Activated CD8-positive, alpha-beta T cell treated with anti-CD3 and anti-CD28 coated beads, Interleukin-2, amount 10 ng/mL, durations not matched to agents 7 days and 5 days (primary cell): ENCODE measurements around the gene CARD10. TPM values are rescaled to one million over a fixed set of nuclear protein-coding genes. Genes with fewer than 3 reads are reported as not detected.
A peak's percentile ranks its signal among the peaks of the same experiment; 100 is the strongest.

Source experiments
- ATAC-seq: fragments of 150-1000 bp; cut with Tn5 transposase; one replicate; pipeline ENCODE4 v1.10.0; 2021; ENCODE audit warnings: moderate library complexity
- CTCF ChIA-PET: fragments of 350-600 bp; sonication (Branson Sonifier 250); formaldehyde crosslinking; loops from one replicate; lab custom pipeline; 2021; ENCODE audit warnings: antibody characterized with exemption; lab: Charles Lee
- POLR2A ChIA-PET: fragments of 350-600 bp; sonication (Branson Sonifier 250); formaldehyde crosslinking; loops from one replicate; lab custom pipeline; 2021; ENCODE audit warnings: antibody characterized with exemption; lab: Charles Lee
- DNase-seq: peaks from one replicate; pipeline ENCODE4 v3.0.0-alpha.2; 2020
- H3K27ac Mint-ChIP-seq: one replicate; pipeline ENCODE4 v1.8.0; 2021; ENCODE audit warnings: mild to moderate bottlenecking, mixed read lengths
- H3K27me3 Mint-ChIP-seq: one replicate; pipeline ENCODE4 v1.8.0; 2021; ENCODE audit warnings: low read depth, mixed read lengths
- H3K36me3 Mint-ChIP-seq: one replicate; pipeline ENCODE4 v1.8.0; 2021; ENCODE audit warnings: low read depth, mixed read lengths
- H3K4me1 Mint-ChIP-seq: one replicate; pipeline ENCODE4 v1.8.0; 2021; ENCODE audit warnings: low read depth, mixed read lengths
- H3K4me3 Mint-ChIP-seq: one replicate; pipeline ENCODE4 v1.8.0; 2021; ENCODE audit warnings: mild to moderate bottlenecking, mixed read lengths
- H3K9me3 Mint-ChIP-seq: one replicate; pipeline ENCODE4 v1.8.0; 2022; ENCODE audit warnings: mixed read lengths; ENCODE audit not compliant: insufficient read depth
- total RNA-seq, 2 experiments: library from RNA; stranded (reverse); gene quantifications; one replicate each; pipeline ENCODE4 v1.2.3, GENCODE V29; 2021

CARD10 gene
- total RNA-seq, 2 experiments from 2014 or later, result 0.31 TPM; not detected in 1

DNA sequence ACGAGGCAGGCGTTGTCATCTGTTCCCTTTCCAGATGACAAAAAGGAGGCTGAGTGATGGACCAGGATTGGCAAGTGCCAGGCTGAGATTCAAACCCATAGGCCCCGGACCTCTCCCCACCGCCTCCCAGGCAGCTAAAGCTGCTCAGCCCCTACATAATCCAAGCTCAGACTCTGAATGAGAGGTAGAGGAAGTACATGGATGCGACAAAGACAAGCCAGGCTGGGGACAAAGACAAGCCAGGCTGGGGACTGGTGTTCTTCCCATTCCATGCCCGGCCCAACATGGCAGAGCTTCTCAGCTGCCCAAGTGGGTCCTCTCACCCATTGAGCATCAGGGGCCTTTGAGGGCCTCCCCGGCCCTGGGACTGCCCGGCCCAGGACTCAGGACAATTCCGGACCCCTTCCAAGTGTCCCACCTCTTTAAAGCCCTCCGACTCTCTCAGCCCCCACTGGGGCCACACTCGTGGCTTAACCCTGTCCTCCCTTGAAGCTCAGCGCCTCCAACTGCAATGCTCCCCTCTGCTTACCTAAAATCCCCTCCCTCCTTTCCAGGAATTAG lies 37.8 kb downstream of the CARD10 start:
- ChIA-PET POLR2A (no interaction called here), CTCF (interaction anchor here (1.2 to 1.3 kb wide), 2 partner anchors 9 to 359 kb away, joined by 3 to 5 read pairs; no protein-coding TSS in a partner anchor)
- ATAC-seq (no peak), DNase-seq (no peak)
- no peaks in the 10 kb centered on the region for H3K9me3 Mint-ChIP-seq
- peaks cover 41% of the 10 kb centered on the region for H3K4me1 Mint-ChIP-seq
- peak overlapping the region; percentile 28 for H3K4me3 Mint-ChIP-seq
- H3K27me3 Mint-ChIP-seq, result no peaks in the 10 kb centered on the region
- peaks cover 68% of the 10 kb centered on the region for H3K36me3 Mint-ChIP-seq
- peak overlapping the region; percentile 97 for H3K27ac Mint-ChIP-seq

- Mint-ChIP-seq H3K27me3 (no peaks in the 10 kb centered on the region), H3K36me3 (peaks cover 73% of the 10 kb centered on the region)
- CTCF ChIA-PET, result interaction anchor here (1.3 kb wide), 1 partner anchor 8 kb away, joined by 5 read pairs; no protein-coding TSS in a partner anchor
Observed at GRCh38 chr22:37480387-37481346, 38.5 kb downstream of the CARD10 start.

DNA sequence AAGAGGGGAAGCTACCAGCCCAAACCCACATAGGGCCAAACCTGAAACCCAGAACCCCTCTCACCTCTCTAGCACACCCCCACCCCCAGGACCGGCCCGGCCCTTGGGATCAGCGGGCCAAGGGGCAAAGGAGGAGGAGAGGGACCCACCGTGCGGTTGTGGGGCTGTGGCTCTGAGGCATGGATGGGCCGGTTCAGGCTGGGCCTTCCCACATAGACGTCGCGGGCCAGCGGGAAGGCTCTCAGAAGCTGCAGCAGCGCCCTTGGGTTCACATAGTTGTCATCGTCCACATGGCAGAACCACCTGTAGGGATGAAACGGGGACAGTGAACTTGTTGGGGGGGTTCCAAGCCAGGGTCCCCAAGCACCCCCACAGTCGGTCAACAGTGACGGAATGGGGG lies 40.0 kb downstream of the CARD10 start:
- Mint-ChIP-seq H3K27me3 (no peaks in the 10 kb centered on the region), H3K4me1 (peaks cover 48% of the 10 kb centered on the region), H3K36me3 (peaks cover 69% of the 10 kb centered on the region), H3K27ac (no peak overlapping the region), H3K9me3 (no peaks in the 10 kb centered on the region), H3K4me3 (no peak overlapping the region)
- ATAC-seq, result no peak
- POLR2A ChIA-PET, result interaction anchor here (0.6 kb wide), 1 partner anchor 165 kb away, joined by 3 read pairs; no protein-coding TSS in a partner anchor
- CTCF ChIA-PET, result interaction anchor here (0.7 kb wide), 1 partner anchor 534 kb away, joined by 3 read pairs; no protein-coding TSS in a partner anchor
- DNase-seq, result no peak

More at GRCh38 chr22:37480387-37481346, 38.5 kb downstream of the CARD10 start:
- POLR2A ChIA-PET, result no interaction called here
- H3K27ac Mint-ChIP-seq, result peak overlapping the region; percentile 9
- DNase-seq, result no peak
- H3K9me3 Mint-ChIP-seq, result no peaks in the 10 kb centered on the region
- ATAC-seq, result no peak
- peaks cover 44% of the 10 kb centered on the region for H3K4me1 Mint-ChIP-seq
- H3K4me3 Mint-ChIP-seq, result no peak overlapping the region

DNA sequence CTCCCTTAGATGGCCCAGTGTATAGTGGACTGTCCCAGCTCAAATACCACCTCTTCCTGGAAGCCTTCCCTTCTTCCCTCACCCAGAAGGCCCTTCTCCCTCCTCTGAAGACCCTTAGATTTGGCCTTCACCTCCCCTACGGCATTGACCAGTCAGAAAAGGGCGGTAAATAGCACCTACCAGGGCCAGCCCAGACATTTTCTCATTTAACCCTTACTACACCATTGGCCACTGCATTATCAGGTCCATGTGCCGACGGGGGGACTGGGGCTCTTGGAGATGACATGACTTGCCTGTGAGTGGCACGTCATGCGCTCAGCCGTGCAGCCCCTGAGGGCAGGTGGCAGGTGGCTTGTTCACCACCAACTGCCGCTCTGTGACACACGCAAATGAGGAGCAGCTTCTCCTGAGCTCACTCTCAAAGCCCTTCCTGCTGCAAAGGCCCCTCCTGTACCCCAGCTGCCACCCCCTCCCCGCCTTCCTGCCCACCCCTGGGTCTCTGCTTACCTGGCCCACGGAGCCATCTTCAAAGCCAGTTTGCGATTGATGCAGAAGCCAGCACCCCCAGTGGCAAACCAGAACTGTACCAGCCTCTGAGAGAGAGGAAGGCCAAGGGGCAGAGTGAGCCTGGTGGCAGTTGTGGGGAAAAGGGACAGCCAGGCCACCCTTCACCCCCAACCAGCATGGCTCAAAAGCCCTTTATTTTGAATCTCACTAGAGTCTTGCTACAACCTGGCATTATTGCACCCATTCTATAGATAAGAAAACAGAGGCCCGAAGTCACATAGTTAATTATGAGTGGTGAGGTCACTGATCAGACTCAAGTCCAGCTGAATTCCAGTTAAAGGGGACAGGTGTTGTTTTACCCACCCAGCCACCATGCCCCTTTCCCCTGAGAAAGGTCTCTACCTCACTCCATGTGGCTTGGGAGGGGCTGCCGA lies 42.6 kb downstream of the CARD10 start:
- ATAC-seq, result no peak

GRCh38 chr22:37474447-37475090 lies 44.6 kb downstream of the CARD10 start:
- DNase-seq (no peak), ATAC-seq (no peak)
- ChIA-PET CTCF (interaction anchor here (0.9 kb wide), 1 partner anchor 11 kb away, joined by 3 read pairs; the partner anchor contains the start of gene MFNG), POLR2A (no interaction called here)
- Mint-ChIP-seq H3K27ac (no peak overlapping the region), H3K4me3 (no peak overlapping the region), H3K27me3 (no peaks in the 10 kb centered on the region), H3K9me3 (no peaks in the 10 kb centered on the region), H3K4me1 (peaks cover 22% of the 10 kb centered on the region), H3K36me3 (peaks cover 58% of the 10 kb centered on the region)

More for the DNA sequence above, 42.6 kb downstream of the CARD10 start:
- CTCF ChIA-PET, result interaction anchor here (0.6 kb wide), 1 partner anchor 19 kb away, joined by 4 read pairs; no protein-coding TSS in a partner anchor
- Mint-ChIP-seq H3K27ac (peak overlapping the region; percentile 49), H3K4me3 (no peak overlapping the region), H3K4me1 (peaks cover 30% of the 10 kb centered on the region), H3K36me3 (peaks cover 56% of the 10 kb centered on the region), H3K27me3 (no peaks in the 10 kb centered on the region), H3K9me3 (no peaks in the 10 kb centered on the region)
- no peak for DNase-seq
- POLR2A ChIA-PET, result interaction anchor here (1.0 kb wide), 1 partner anchor 9 kb away, joined by 3 read pairs; no protein-coding TSS in a partner anchor

DNA sequence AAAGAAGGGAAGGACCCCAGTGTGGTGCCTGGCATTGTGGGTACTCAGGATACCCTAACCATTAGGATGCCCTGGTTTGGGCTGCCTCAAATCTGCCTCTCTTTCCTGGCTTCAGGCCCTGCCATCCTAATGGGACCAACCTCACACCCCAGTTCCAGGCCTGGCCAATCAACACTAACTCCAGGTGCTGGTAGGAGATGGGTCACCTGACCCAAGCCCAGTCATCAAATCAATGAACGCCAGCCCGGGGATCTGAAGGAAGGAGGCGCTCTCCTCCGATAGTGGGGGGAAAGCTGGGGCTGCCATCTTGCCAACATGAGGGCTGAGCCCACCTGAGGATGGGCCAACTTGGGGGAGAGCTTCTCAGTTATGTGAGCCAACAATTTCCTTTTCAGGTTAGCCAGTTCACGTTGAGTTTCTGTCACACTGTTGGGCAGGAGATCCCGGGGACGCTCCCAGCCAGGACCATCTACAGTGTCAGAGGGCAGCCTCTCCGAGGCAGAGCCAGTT lies 45.7 kb downstream of the CARD10 start:
- Mint-ChIP-seq H3K27me3 (no peaks in the 10 kb centered on the region), H3K36me3 (peaks cover 56% of the 10 kb centered on the region), H3K27ac (no peak overlapping the region), H3K9me3 (no peaks in the 10 kb centered on the region), H3K4me3 (no peak overlapping the region), H3K4me1 (peaks cover 22% of the 10 kb centered on the region)
- DNase-seq, result no peak
- CTCF ChIA-PET, result interaction anchor here (0.7 to 3.1 kb wide), 11 partner anchors 8 to 244 kb away, joined by 3 to 44 read pairs (median 6); partner anchors contain the start of gene MFNG
- POLR2A ChIA-PET, result no interaction called here
- ATAC-seq, result no peak

GRCh38 chr22:37472418-37473006 lies 46.7 kb downstream of the CARD10 start:
- POLR2A ChIA-PET, result interaction anchor here (1.0 to 1.5 kb wide), 2 partner anchors 12 to 14 kb away, joined by 3 read pairs; no protein-coding TSS in a partner anchor
- Mint-ChIP-seq H3K27me3 (no peaks in the 10 kb centered on the region), H3K4me3 (no peak overlapping the region), H3K27ac (peak overlapping the region; percentile 57), H3K9me3 (no peaks in the 10 kb centered on the region), H3K36me3 (peaks cover 55% of the 10 kb centered on the region), H3K4me1 (peaks cover 20% of the 10 kb centered on the region)
- ATAC-seq (peak; percentile 56), DNase-seq (peak; percentile 51)
- CTCF ChIA-PET, result interaction anchor here (0.6 to 3.1 kb wide), 28 partner anchors 8 to 243 kb away, joined by 3 to 44 read pairs (median 4); partner anchors contain the start of gene MFNG

DNA sequence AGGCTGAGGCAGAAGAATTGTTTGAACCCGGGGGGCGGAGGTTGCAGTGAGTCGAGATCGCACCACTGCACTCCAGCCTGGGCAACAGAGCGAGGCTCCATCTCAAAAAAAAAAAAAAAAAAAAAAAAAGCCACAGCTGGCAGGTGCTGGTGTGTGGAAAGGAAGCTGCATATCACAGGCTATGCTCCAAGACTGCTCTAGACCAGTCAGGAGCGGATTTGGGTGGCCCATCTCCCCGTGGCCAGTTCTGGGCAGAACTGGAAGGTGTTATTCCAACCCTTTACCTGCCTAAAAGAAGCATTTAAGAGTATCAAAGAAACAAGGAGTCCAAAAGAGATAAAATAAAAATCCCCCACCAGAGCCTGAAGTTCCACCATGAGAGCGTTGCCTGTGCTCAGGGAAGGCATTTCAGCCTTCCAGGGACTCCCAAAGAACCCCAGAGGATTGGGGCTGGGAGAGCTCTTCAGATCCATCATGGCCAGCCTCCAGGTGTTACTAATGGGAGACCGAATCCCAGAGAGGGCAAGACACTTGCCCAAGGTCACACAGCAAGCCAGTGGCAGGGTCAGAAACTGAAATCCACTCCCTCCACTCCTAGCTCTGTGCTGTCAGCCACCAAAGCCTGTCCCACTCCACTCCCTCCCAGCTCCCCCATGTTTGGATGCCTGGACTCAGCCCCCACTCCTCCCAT lies 47.3 kb downstream of the CARD10 start:
- DNase-seq (no peak), ATAC-seq (no peak)
- no peak overlapping the region for H3K4me3 Mint-ChIP-seq
- H3K4me1 Mint-ChIP-seq, result peaks cover 16% of the 10 kb centered on the region
- no peaks in the 10 kb centered on the region for H3K9me3 Mint-ChIP-seq
- CTCF ChIA-PET, result interaction anchor here (0.7 to 3.1 kb wide), 24 partner anchors 8 to 211 kb away, joined by 3 to 44 read pairs (median 4); partner anchors contain the start of gene MFNG
- POLR2A ChIA-PET, result interaction anchor here (1.0 to 1.5 kb wide), 2 partner anchors 13 to 15 kb away, joined by 3 read pairs; no protein-coding TSS in a partner anchor
- peaks cover 49% of the 10 kb centered on the region for H3K36me3 Mint-ChIP-seq
- H3K27me3 Mint-ChIP-seq, result no peaks in the 10 kb centered on the region
- peak overlapping the region; percentile 57 for H3K27ac Mint-ChIP-seq

DNA sequence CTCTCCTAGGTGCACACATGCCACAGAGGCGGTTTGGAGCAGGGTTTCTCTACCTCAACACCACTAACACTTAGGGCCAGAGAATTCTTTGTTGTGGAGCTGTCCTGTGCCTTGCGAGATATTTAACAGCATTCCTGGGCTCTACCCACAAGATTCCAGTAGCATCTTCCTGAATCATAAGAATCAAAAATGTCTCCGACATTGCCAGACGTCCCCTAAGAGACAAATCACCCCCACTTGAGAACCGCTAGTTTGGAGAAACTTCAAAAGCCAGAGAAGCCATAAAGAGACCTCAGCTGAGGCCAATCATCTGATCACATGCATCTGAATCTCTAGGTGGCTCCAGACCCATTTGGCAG lies 49.1 kb downstream of the CARD10 start:
- Mint-ChIP-seq H3K9me3 (no peaks in the 10 kb centered on the region), H3K36me3 (peaks cover 56% of the 10 kb centered on the region), H3K4me1 (peaks cover 12% of the 10 kb centered on the region), H3K4me3 (no peak overlapping the region), H3K27ac (no peak overlapping the region), H3K27me3 (no peaks in the 10 kb centered on the region)
- DNase-seq (no peak), ATAC-seq (no peak)
- ChIA-PET CTCF (interaction anchor here (0.8 to 1.1 kb wide), 2 partner anchors 12 to 97 kb away, joined by 3 read pairs; no protein-coding TSS in a partner anchor), POLR2A (no interaction called here)
